GM12865 (cell line): Measurements from ENCODE around the gene SORCS2.

Experiments used
- DNase-seq: peaks from one replicate; pipeline ENCODE4 v3.0.0; 2010; ENCODE audit warnings: low read depth
- H3K4me3 ChIP-seq: 2 replicates; pipeline ENCODE4 v1.5.1; 2011; ENCODE audit warnings: mild to moderate bottlenecking, low read depth, low read length, control low read depth
- CTCF ChIP-seq: IDR thresholded peaks from 2 replicates; pipeline ENCODE4 v1.5.1; 2011; ENCODE audit warnings: low read length, control low read depth, low read depth, inconsistent platforms; ENCODE audit not compliant: insufficient read depth; ENCODE audit errors: missing control alignments

The SORCS2 gene

DNA sequence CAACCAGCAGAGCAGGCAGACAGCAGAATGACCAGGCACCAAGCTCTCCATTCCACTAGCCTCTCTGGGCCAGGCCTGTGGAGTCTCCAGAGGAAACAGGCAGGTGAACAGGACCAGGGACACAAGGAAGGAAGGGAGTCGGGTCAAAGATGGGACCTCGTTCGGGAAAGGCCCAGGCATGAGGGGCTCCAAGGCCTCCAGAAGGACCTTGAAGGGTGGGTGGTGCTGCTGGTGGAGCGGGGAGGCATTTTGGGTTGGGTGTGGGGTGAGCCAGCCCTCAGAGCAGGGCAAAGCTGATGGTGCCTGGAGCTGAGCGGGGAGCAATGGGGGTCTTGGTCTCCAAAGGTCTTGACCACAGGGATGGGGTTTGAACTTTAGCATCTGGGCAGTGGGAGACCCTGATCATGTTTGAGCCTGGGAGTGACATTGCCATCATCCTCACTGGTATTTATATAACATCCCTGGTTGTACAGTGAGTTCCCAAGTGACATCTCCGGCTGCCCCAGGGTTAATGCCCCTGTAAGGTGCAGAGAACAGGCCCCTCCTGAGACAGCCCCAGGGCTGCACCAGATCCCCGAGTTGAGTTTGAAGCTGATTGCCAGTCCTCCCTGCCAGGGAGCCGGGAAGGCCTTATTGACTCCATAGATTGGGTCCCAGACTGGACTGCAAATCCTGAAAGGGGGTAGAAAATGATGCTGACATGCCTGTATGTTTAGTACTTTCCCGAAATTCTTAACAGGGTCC is 189.7 kb downstream of the SORCS2 start:
- H3K4me3 ChIP-seq, result no peak overlapping the region
- DNase-seq, result no peak
- TF ChIP-seq CTCF, result no peak

DNA sequence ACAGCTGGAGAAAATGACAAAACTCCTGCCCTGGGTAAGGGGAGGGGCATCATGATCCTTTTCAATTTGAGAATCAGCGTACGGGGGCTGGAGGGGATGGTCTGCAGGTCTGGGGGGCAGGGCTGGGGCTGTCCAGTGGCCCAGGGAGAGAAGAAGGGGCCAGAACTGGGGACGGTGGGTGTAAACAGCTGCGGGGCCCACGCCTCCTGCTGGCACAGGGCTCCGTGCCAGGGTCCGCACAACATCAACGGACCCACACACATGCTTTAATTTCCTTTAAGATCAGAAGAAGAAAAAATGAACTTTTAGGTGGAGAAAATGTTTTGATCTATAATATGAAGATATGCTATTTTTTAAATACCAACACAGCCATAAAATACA is 190.3 kb downstream of the SORCS2 start:
- no peak overlapping the region for H3K4me3 ChIP-seq
- DNase-seq, result no peak
- TF ChIP-seq CTCF, result no peak

- DNase-seq, result no peak
- H3K4me3 ChIP-seq, result no peak overlapping the region
- TF ChIP-seq CTCF, result no peak
Observed at GRCh38 chr4:7383266-7383665, 190.9 kb downstream of the SORCS2 start.

DNA sequence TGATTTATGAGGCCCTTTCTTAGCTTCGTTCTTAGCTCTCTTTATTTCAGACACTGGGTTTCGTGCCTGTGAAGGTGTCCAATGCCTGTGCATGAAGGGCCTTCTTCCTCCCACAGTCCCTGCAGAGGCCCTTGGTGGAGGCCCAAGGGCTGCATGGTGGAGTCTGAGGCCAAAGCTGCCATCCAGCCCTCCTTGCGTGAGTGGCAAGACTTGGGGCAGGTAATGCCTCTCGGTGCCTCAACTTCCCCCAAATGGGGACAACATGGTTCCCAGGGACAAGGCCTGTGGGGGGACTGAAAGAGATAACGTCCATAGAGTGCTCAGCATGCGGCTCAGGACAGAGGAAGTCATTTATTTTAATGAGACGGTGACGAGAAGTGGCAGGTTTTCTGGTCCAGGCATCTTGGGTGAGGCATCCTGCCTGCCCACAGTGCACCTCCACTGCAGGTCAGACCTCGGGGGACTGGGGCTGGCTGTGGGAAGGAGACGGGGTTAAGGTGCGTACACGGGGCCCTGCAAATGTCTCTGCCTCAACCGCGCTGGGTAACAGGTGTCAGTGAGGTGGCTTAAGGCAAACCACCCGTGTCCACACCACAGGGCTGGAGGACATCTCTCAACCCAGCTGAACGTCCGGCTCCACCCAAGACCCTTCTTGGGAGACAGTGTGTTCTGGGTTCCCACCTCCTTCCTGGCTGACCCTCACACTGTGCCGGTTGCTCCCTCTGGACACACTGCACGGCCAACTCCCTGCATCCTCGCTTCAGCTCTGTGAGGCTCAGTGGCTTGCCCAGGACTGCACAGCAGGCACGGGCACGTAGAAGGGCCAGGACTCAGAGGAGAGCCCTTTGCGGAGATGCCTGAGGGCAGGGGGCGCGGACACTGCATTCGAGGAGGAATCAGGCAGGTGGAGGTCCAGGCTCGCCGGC is 191.9 kb downstream of the SORCS2 start:
- no peak for DNase-seq
- no peak overlapping the region for H3K4me3 ChIP-seq
- no peak for TF ChIP-seq CTCF

- no peak for DNase-seq
- TF ChIP-seq CTCF, result no peak
- no peak overlapping the region for H3K4me3 ChIP-seq
Observed at GRCh38 chr4:7384929-7385890, 192.9 kb downstream of the SORCS2 start.

GRCh38 chr4:7387925-7388324 is 195.6 kb downstream of the SORCS2 start:
- no peak for TF ChIP-seq CTCF
- no peak for DNase-seq
- H3K4me3 ChIP-seq, result no peak overlapping the region
